SU-DHL-6 (cell line): ENCODE measurements around the gene LBHD1.

ENCODE experiments used
- EZH2phosphoT487 ChIP-seq: fragments of 200-600 bp; sonication (generic), shearing (Covaris generic); conservative IDR thresholded peaks from 2 replicates; pipeline ENCODE4 v1.6.1; 2018; ENCODE audit warnings: mild to moderate bottlenecking, antibody characterized with exemption, low read length, moderate library complexity, mixed read lengths
- TF ChIP-seq, protein P1 (sequence below): fragments of 200-600 bp; sonication (generic); IDR thresholded peaks from one replicate; pipeline ENCODE4 v1.5.1; 2017; ENCODE audit warnings: antibody characterized with exemption, mild to moderate bottlenecking, low read length, moderate library complexity; ENCODE audit not compliant: insufficient read depth, poor library complexity, severe bottlenecking

DNA sequence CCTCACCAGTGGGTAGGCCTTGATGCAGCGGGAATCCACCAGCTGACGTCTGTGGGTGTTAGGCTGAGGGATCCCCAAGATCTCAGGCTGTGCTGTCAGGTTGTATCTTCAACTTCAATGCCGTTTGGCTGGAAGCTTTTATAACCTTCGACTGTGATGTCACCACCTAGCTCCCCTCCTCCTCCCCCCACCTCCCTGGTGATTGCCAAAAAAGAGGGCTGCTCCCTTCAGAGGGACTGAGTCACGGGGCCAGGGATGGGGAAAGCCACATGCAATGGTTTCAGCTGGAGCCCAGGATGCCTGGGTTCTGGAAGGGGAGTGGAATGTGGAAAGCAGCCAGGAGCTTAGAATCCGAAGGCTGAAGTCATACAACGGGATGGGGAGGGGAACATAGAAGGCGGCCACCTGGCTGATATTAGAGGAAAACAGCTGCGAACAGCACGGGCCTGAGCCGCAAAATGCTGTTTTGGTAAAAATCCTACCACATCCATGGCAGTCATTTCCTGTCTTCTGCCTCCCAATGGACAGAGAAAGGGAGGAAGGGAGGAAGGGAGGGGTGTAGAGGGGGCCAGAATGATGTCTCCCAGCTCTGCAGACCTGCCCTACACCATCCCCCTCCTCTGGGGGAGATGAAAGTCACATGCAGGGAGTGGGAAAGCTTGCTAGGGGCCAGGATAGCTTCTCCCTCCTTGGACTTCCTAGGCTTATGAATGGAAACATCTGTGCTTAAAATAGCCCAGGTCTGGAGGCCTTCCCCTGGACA is 17.5 kb upstream of the LBHD1 start, which contains the start of gene LRRN4CL:
- TF ChIP-seq, protein P1, sequence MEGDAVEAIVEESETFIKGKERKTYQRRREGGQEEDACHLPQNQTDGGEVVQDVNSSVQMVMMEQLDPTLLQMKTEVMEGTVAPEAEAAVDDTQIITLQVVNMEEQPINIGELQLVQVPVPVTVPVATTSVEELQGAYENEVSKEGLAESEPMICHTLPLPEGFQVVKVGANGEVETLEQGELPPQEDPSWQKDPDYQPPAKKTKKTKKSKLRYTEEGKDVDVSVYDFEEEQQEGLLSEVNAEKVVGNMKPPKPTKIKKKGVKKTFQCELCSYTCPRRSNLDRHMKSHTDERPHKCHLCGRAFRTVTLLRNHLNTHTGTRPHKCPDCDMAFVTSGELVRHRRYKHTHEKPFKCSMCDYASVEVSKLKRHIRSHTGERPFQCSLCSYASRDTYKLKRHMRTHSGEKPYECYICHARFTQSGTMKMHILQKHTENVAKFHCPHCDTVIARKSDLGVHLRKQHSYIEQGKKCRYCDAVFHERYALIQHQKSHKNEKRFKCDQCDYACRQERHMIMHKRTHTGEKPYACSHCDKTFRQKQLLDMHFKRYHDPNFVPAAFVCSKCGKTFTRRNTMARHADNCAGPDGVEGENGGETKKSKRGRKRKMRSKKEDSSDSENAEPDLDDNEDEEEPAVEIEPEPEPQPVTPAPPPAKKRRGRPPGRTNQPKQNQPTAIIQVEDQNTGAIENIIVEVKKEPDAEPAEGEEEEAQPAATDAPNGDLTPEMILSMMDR: no peak
- TF ChIP-seq EZH2phosphoT487: no peak
